ENCODE data around the gene SKP1.
"Not testable (repeated sequence)": the region's sequence is repeated elsewhere in the genome, so short reads cannot be mapped to it uniquely, and the experiment has no call there.

DNA sequence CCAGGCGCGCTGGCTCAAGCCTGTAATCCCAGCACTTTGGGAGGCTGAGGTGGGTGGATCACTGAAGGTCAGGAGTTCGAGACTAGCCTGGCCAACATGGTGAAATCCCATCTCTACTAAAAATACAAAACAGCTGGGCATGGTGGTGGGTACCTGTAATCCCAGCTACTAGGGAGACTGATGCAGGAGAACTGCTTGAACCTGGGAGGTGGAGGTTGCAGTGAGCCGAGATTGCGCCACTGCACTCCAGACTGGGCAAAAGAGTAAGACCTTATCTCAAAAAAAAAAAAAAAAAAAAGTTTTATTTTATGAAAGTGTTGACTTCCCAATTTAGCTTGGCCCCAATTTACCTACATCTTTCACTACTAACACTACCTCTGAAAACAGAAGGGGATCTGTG lies 44.9 kb upstream of the SKP1 start:
- TF ChIP-seq, protein P1, sequence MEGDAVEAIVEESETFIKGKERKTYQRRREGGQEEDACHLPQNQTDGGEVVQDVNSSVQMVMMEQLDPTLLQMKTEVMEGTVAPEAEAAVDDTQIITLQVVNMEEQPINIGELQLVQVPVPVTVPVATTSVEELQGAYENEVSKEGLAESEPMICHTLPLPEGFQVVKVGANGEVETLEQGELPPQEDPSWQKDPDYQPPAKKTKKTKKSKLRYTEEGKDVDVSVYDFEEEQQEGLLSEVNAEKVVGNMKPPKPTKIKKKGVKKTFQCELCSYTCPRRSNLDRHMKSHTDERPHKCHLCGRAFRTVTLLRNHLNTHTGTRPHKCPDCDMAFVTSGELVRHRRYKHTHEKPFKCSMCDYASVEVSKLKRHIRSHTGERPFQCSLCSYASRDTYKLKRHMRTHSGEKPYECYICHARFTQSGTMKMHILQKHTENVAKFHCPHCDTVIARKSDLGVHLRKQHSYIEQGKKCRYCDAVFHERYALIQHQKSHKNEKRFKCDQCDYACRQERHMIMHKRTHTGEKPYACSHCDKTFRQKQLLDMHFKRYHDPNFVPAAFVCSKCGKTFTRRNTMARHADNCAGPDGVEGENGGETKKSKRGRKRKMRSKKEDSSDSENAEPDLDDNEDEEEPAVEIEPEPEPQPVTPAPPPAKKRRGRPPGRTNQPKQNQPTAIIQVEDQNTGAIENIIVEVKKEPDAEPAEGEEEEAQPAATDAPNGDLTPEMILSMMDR (IDR thresholded peaks at IDR 0.05): not testable (repeated sequence)
- not testable (repeated sequence) for TF ChIP-seq POLR2A (IDR thresholded peaks at IDR 0.05); EP300 (IDR thresholded peaks at IDR 0.05; ENCODE audit: low read depth)

Measured in transverse colon (tissue), 3 donors.